SK-N-SH treated with all-trans-retinoic acid at 6 μM for 48 hours (cell line): Measurements from ENCODE around the gene SEMG1.

ENCODE experiments used
- BACH2 ChIP-seq: fragments of 250-450 bp; sonication (Bioruptor Pico); IDR thresholded peaks from 2 replicates; pipeline ENCODE4 v1.9.0; 2021; ENCODE audit warnings: mild to moderate bottlenecking, borderline replicate concordance
- ISL1 ChIP-seq: fragments of 250-450 bp; sonication (Bioruptor Pico); IDR thresholded peaks from 2 replicates; pipeline ENCODE4 v2.1.2; 2022; ENCODE audit warnings: mild to moderate bottlenecking, moderate library complexity
- ZFP30 ChIP-seq: fragments of 450-650 bp; formaldehyde crosslinking; IDR thresholded peaks from 2 replicates; pipeline ENCODE4 v1.5.0; 2022; ENCODE audit warnings: mild to moderate bottlenecking, moderate library complexity

GRCh38 chr20:45206725-45207124 lies at the start of gene SEMG1:
- TF ChIP-seq BACH2 (CRISPR knock-in tag), result no peak
- TF ChIP-seq ISL1 (CRISPR knock-in tag), result no peak
- no peak for TF ChIP-seq ZFP30 (CRISPR knock-in tag)
